GM12878 (cell line): ENCODE data around the gene SPATA18.

Experiments
- EZH2 ChIP-seq: IDR thresholded peaks from 2 replicates; pipeline ENCODE4 v1.6.1; 2012; ENCODE audit warnings: low read depth, mild to moderate bottlenecking, control low read depth, inconsistent platforms, low read length, borderline replicate concordance; ENCODE audit not compliant: control insufficient read depth
- HCFC1 ChIP-seq: fragments of 150-350 bp; IDR thresholded peaks from 2 replicates; pipeline ENCODE4 v1.6.1; 2014; ENCODE audit warnings: low read length
- NBN ChIP-seq: fragments of 450-650 bp; IDR thresholded peaks from 2 replicates; pipeline ENCODE4 v1.6.1; 2016
- POLR2A ChIP-seq: IDR thresholded peaks from 2 replicates; pipeline ENCODE4 v1.6.1; 2011; ENCODE audit warnings: low read depth, mild to moderate bottlenecking, low read length
- RBBP5 ChIP-seq: fragments of 200-600 bp; sonication (generic); conservative IDR thresholded peaks from 2 replicates; pipeline ENCODE4 v1.6.1; 2016
- SIN3A ChIP-seq: IDR thresholded peaks from 2 replicates; pipeline ENCODE4 v1.6.1; 2012; ENCODE audit warnings: low read depth, low read length, improper control_type of control experiment
- ZNF24 ChIP-seq: fragments of 450-650 bp; IDR thresholded peaks from 2 replicates; pipeline ENCODE4 v1.6.1; 2017; ENCODE audit warnings: antibody characterized with exemption, mild to moderate bottlenecking
- TF ChIP-seq, protein P1 (sequence below), 3 experiments: IDR thresholded peaks in 2 of 3; conservative IDR thresholded peaks in 1 of 3; 2 replicates each; pipeline ENCODE4 v1.5.1; 2011; ENCODE audit warnings: low read depth in 3 of 3, low read length in 3 of 3, mild to moderate bottlenecking in 3 of 3, control low read depth in 2 of 3, moderate library complexity in 2 of 3, inconsistent platforms in 1 of 3, mixed read lengths in 1 of 3; ENCODE audit not compliant: control insufficient read depth in 2 of 3, insufficient read depth in 1 of 3; ENCODE audit errors: extremely low read depth in 1 of 3
- TF ChIP-seq, protein P2 (sequence below): IDR thresholded peaks from 2 replicates; pipeline ENCODE4 v1.6.1; 2012; ENCODE audit warnings: low read depth, low read length, improper control_type of control experiment

DNA sequence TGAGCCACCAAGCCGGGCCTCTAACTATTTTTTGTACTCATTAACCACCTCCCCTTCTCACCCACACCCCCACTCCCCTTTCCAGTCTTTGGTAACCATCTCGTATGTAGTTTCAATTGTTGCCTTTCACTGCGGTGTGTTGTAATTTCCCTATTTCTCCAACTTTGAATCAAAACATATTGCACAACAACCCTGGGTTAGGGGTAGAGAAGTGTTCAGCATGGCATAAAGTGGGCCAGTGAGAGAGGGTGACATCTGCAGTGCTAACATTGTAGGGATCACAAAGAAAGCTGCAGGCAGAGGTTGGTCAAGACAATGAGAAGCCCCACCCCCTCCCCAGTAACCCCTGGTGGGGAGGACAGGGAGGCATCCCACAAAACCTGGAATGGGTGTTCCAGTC is 92.7 kb downstream of the SPATA18 start:
- TF ChIP-seq, protein P1, sequence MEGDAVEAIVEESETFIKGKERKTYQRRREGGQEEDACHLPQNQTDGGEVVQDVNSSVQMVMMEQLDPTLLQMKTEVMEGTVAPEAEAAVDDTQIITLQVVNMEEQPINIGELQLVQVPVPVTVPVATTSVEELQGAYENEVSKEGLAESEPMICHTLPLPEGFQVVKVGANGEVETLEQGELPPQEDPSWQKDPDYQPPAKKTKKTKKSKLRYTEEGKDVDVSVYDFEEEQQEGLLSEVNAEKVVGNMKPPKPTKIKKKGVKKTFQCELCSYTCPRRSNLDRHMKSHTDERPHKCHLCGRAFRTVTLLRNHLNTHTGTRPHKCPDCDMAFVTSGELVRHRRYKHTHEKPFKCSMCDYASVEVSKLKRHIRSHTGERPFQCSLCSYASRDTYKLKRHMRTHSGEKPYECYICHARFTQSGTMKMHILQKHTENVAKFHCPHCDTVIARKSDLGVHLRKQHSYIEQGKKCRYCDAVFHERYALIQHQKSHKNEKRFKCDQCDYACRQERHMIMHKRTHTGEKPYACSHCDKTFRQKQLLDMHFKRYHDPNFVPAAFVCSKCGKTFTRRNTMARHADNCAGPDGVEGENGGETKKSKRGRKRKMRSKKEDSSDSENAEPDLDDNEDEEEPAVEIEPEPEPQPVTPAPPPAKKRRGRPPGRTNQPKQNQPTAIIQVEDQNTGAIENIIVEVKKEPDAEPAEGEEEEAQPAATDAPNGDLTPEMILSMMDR (IDR thresholded peaks at IDR 0.05 in 2 of 3, conservative IDR thresholded peaks at IDR 0.05 in 1 of 3; ENCODE audit: control insufficient read depth in 2 of 3, extremely low read depth in 1 of 3, insufficient read depth in 1 of 3, low read depth in 3 of 3, low read length in 3 of 3) = no peak
- TF ChIP-seq HCFC1 = no peak
- TF ChIP-seq, protein P2, sequence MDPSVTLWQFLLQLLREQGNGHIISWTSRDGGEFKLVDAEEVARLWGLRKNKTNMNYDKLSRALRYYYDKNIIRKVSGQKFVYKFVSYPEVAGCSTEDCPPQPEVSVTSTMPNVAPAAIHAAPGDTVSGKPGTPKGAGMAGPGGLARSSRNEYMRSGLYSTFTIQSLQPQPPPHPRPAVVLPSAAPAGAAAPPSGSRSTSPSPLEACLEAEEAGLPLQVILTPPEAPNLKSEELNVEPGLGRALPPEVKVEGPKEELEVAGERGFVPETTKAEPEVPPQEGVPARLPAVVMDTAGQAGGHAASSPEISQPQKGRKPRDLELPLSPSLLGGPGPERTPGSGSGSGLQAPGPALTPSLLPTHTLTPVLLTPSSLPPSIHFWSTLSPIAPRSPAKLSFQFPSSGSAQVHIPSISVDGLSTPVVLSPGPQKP = no peak
- no peak for TF ChIP-seq NBN
- TF ChIP-seq POLR2A = no peak
- no peak for TF ChIP-seq RBBP5
- no peak for TF ChIP-seq EZH2
- no peak for TF ChIP-seq ZNF24
- no peak for TF ChIP-seq SIN3A
